ENCODE measurements around the gene MAST4.

The MAST4 gene

DNA sequence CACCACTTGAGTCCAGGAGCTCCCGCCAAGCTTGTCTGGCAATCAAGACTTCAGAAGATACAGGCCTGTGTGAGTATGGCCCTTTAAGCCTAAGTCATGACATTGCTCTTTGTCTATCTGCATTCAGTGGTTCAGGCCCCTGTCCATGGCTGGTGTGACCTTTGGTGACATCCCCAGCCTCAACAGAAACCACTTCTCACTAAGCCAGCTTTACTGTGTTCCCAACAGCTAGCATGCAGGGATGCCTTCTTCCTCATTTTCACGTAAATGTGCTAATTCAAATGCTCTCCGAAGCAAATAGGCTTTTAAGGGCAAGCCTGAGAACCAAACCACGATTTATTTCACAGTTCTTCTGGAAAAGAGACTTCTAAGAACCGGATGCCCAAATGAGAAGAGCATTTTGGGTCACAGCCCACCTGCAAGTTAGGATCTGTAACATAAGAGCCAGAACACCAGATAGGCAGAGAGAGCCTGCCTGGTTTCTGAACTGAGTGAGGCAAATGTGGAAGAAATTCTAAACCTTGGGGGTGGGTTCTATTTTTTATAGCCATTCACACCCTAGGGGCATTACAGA lies 585.5 kb downstream of the MAST4 start:
- H3K4me3 ChIP-seq (ENCODE audit: low read depth, low read length): no peak overlapping the region
- TF ChIP-seq, protein P1, sequence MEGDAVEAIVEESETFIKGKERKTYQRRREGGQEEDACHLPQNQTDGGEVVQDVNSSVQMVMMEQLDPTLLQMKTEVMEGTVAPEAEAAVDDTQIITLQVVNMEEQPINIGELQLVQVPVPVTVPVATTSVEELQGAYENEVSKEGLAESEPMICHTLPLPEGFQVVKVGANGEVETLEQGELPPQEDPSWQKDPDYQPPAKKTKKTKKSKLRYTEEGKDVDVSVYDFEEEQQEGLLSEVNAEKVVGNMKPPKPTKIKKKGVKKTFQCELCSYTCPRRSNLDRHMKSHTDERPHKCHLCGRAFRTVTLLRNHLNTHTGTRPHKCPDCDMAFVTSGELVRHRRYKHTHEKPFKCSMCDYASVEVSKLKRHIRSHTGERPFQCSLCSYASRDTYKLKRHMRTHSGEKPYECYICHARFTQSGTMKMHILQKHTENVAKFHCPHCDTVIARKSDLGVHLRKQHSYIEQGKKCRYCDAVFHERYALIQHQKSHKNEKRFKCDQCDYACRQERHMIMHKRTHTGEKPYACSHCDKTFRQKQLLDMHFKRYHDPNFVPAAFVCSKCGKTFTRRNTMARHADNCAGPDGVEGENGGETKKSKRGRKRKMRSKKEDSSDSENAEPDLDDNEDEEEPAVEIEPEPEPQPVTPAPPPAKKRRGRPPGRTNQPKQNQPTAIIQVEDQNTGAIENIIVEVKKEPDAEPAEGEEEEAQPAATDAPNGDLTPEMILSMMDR (conservative IDR thresholded peaks at IDR 0.05; ENCODE audit: low read depth, low read length): no peak
- DNase-seq (ENCODE audit: low read depth): peak; percentile 16

DNA sequence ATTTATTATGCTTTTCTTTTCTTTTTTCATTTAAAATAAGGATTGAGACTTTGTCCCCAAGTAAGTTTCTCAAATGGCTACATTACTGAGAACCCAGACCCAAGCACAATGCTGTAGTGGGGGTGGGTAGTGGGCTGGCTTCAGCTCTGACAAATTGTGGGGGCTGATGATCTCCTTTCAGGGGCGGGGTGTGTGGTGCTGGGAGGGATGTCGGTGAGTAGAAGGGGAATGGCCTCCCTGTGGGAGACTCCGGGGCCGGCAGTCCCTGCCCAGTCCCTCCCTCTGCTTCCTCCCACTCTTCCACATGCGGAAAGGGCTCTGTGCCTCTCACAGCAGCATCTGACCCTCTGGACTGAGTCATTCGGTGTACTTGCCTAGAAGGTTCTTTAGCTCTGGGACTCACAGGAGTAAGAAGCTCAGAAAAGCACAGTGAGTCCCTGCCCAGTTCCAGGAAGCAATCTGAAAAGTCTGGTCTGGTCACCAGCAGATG lies 586.2 kb downstream of the MAST4 start:
- DNase-seq (ENCODE audit: low read depth): peak; percentile 94
- H3K4me3 ChIP-seq (ENCODE audit: low read depth, low read length): no peak overlapping the region
- TF ChIP-seq, protein P1 (conservative IDR thresholded peaks at IDR 0.05; ENCODE audit: low read depth, low read length): no peak

DNA sequence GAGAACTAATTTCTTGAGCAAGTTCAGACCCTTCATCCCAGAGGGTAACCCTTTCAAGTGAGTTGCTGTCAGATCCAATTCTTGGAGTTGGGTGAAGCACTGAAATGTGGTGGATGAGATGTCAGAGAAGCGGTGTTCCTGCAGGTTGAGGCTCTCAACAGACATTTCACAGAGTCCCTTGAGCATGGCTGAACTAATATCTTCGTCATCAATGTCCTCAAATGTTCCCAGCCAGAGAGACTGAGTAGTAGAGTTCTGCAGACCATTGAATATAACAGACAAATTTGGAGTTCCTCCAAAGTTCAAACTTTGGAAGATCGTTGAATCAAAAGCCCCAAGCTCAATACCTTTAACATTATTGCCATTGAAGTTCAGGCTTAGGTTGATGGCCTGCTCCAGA lies 587.7 kb downstream of the MAST4 start:
- TF ChIP-seq, protein P1 (conservative IDR thresholded peaks at IDR 0.05; ENCODE audit: low read depth, low read length): no peak
- H3K4me3 ChIP-seq (ENCODE audit: low read depth, low read length): no peak overlapping the region
- no peak for DNase-seq (ENCODE audit: low read depth)

DNA sequence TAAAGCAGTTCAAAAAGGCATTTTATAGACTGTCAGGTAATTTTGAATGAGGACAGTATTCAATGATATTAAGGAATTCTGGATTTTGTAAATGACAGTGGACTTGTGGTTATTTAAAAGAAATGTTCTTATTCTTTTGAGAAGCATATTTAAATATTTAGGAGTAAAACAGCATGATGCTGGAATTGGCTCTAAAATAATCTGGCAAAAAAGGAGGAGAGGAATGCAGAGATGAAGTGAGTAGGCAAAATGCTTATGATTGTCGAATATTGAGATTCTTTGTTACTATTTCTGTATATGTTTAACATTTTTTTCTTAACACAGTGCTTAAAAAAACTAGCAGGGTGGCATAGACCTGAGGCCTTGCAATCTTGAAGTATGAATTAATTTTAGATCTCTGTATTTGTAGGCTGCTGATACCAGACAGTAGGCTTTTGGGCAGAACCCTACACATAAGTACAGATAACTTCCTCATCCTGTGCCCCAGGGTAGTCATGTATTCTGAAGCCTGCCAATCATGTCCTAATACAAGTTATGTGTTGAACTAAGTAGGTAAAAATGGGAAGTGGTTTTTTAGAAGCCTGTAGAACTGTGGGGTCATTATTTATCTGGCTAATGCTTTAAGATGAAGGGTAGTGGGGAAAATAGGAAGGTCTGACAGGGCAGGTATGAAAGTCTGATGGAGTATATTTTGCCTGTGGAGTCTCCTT lies 591.0 kb downstream of the MAST4 start:
- no peak overlapping the region for H3K4me3 ChIP-seq (ENCODE audit: low read depth, low read length)
- TF ChIP-seq, protein P1 (conservative IDR thresholded peaks at IDR 0.05; ENCODE audit: low read depth, low read length): no peak
- DNase-seq (ENCODE audit: low read depth): no peak

DNA sequence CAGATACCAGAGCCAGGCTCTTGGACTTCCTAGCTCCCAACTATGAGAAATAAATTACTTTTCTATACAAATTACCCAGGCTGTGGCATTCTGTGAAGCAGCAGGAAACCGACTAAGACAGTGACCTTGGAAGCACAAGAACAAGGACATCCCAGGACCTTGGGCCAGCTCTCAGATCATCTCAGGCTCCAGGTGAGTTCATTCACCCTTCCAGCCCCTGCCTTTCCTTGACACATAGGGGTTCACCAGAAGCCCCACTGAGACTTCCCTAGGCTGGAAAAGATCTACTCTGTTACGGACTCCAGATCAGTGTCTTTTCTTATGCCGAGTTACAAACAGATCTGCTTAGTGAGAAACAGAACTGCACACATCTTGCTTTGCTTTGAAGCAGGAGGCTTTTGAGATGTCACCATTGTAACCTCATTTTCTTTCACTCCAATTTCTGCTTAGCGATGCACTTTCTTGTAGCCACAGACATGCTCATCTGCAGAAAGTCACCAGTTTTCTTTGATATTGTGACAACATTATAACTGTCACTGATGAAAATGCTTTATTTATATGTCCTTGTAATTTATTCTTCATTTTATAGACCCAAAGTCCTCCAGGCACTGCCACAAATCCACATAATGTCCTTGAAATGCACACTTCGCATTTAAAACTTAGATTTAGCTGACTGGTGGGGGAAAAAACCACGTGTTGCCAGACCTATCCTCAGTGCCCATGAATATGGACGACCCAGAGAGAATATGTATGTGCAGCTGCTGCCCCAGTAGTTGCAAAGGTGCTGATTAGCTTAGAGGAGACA lies 592.3 kb downstream of the MAST4 start:
- TF ChIP-seq, protein P1 (conservative IDR thresholded peaks at IDR 0.05; ENCODE audit: low read depth, low read length): no peak
- DNase-seq (ENCODE audit: low read depth): no peak
- H3K4me3 ChIP-seq (ENCODE audit: low read depth, low read length): no peak overlapping the region

GRCh38 chr5:67189079-67189354 lies 592.8 kb downstream of the MAST4 start:
- no peak for DNase-seq (ENCODE audit: low read depth)
- H3K4me3 ChIP-seq (ENCODE audit: low read depth, low read length): no peak overlapping the region
- TF ChIP-seq, protein P1 (conservative IDR thresholded peaks at IDR 0.05; ENCODE audit: low read depth, low read length): no peak

Data from choroid plexus epithelial cell (primary cell).